Activated naive CD4-positive, alpha-beta T cell treated with anti-CD3 and anti-CD28 coated beads, Interleukin-2, amount 50 U/mL, for 72 hours (primary cell): Measurements from ENCODE around the gene STMP1. TPM values are rescaled to one million over a fixed set of nuclear protein-coding genes. Genes with fewer than 3 reads are reported as not detected.
"Not testable (repeated sequence)": the region's sequence is repeated elsewhere in the genome, so short reads cannot be mapped to it uniquely, and the experiment has no call there.

ENCODE experiments used
- ATAC-seq, 2 donors: fragments of 150-1000 bp; cut with Tn5 transposase; 2 replicates each; pipeline ENCODE4 v1.10.0; 2021; ENCODE audit warnings: mild to moderate bottlenecking in 2 of 2, moderate library complexity in 2 of 2
- DNase-seq, 2 donors: peaks; one replicate each; pipeline ENCODE4 v3.0.0; 2021 to 2022; ENCODE audit warnings: low spot score in 2 of 2
- H3K27ac Mint-ChIP-seq, 2 donors: one replicate each; pipeline ENCODE4 v1.8.0; 2022; ENCODE audit warnings: mild to moderate bottlenecking in 2 of 2, mixed read lengths in 2 of 2
- H3K36me3 Mint-ChIP-seq, 2 donors: one replicate each; pipeline ENCODE4 v1.8.0; 2022; ENCODE audit warnings: mixed read lengths in 2 of 2
- H3K9me3 Mint-ChIP-seq, 2 donors: one replicate each; pipeline ENCODE4 v1.8.0; 2022; ENCODE audit warnings: mixed read lengths in 2 of 2
- total RNA-seq, 2 donors: library from RNA; stranded (reverse); gene quantifications; one replicate each; pipeline ENCODE4 v1.2.3, GENCODE V29; 2022

The STMP1 gene
- total RNA-seq, 2 donors from 2014 or later = 16.6 to 17.0 TPM

- H3K9me3 Mint-ChIP-seq = no peaks in the 10 kb centered on the region
- DNase-seq = no peak
- H3K36me3 Mint-ChIP-seq = peaks cover 13 to 14% of the 10 kb centered on the region in 2 donors
- ATAC-seq = no peak
- no peak overlapping the region for H3K27ac Mint-ChIP-seq
Measured at GRCh38 chr7:135658564-135658963, 3.8 kb upstream of the STMP1 start.

GRCh38 chr7:135659159-135659846 is 3.0 kb upstream of the STMP1 start:
- Mint-ChIP-seq H3K36me3 (peaks cover 13 to 14% of the 10 kb centered on the region in 2 donors), H3K9me3 (no peaks in the 10 kb centered on the region), H3K27ac (no peak overlapping the region)
- no peak for ATAC-seq
- no peak for DNase-seq

- peaks cover 13 to 20% of the 10 kb centered on the region in 2 donors for H3K36me3 Mint-ChIP-seq
- ATAC-seq = peak; percentile 0 to 1
- no peak for DNase-seq
- peak overlapping the region; percentile 77 to 92 for H3K27ac Mint-ChIP-seq
- H3K9me3 Mint-ChIP-seq = no peaks in the 10 kb centered on the region
Measured at GRCh38 chr7:135661311-135662122, 797 bp upstream of the STMP1 start.

- no peak for DNase-seq
- Mint-ChIP-seq H3K9me3 (no peaks in the 10 kb centered on the region), H3K27ac (peak overlapping the region; percentile 77 to 92), H3K36me3 (peaks cover 13 to 23% of the 10 kb centered on the region in 2 donors)
- peak in 1 of 2 donors; percentile 20 for ATAC-seq
Measured at GRCh38 chr7:135662123-135662372, 266 bp upstream of the STMP1 start.

- H3K27ac Mint-ChIP-seq = peak overlapping the region; percentile 92 to 97
- DNase-seq (no peak), ATAC-seq (peak; percentile 30 to 77)
- peaks cover 19 to 38% of the 10 kb centered on the region in 2 donors for H3K36me3 Mint-ChIP-seq
- no peaks in the 10 kb centered on the region for H3K9me3 Mint-ChIP-seq
Measured at GRCh38 chr7:135664046-135664589, 1.8 kb downstream of the STMP1 start.

GRCh38 chr7:135665042-135665441 is 2.7 kb downstream of the STMP1 start:
- ATAC-seq (no peak), DNase-seq (no peak)
- Mint-ChIP-seq H3K27ac (no peak overlapping the region), H3K36me3 (peaks cover 19 to 38% of the 10 kb centered on the region in 2 donors), H3K9me3 (no peaks in the 10 kb centered on the region)

GRCh38 chr7:135666156-135666555 is 3.8 kb downstream of the STMP1 start:
- no peak for DNase-seq
- Mint-ChIP-seq H3K9me3 (no peaks in the 10 kb centered on the region), H3K36me3 (peaks cover 19 to 38% of the 10 kb centered on the region in 2 donors), H3K27ac (no peak overlapping the region)
- no peak for ATAC-seq

- Mint-ChIP-seq H3K9me3 (no peaks in the 10 kb centered on the region), H3K27ac (no peak overlapping the region), H3K36me3 (peaks cover 15 to 32% of the 10 kb centered on the region in 2 donors)
- DNase-seq (no peak), ATAC-seq (no peak)
Measured at GRCh38 chr7:135666846-135667245, 4.5 kb downstream of the STMP1 start.

GRCh38 chr7:135667626-135668025 is 5.3 kb downstream of the STMP1 start:
- peaks cover 9 to 28% of the 10 kb centered on the region in 2 donors for H3K36me3 Mint-ChIP-seq
- H3K9me3 Mint-ChIP-seq, DNase-seq, ATAC-seq, H3K27ac Mint-ChIP-seq: not testable (repeated sequence)

- peaks cover 6 to 24% of the 10 kb centered on the region in 2 donors for H3K36me3 Mint-ChIP-seq
- DNase-seq, H3K9me3 Mint-ChIP-seq, ATAC-seq, H3K27ac Mint-ChIP-seq: not testable (repeated sequence)
Measured at GRCh38 chr7:135668852-135669395, 6.6 kb downstream of the STMP1 start.

- no peak for DNase-seq
- Mint-ChIP-seq H3K27ac (no peak overlapping the region), H3K36me3 (peaks cover 6 to 24% of the 10 kb centered on the region in 2 donors), H3K9me3 (no peaks in the 10 kb centered on the region)
- ATAC-seq = no peak
Measured at GRCh38 chr7:135669774-135670173, 7.5 kb downstream of the STMP1 start.

GRCh38 chr7:135670179-135670578 is 7.9 kb downstream of the STMP1 start:
- ATAC-seq (no peak), DNase-seq (no peak)
- H3K36me3 Mint-ChIP-seq = peaks cover 6 to 24% of the 10 kb centered on the region in 2 donors
- H3K27ac Mint-ChIP-seq = no peak overlapping the region
- no peaks in the 10 kb centered on the region for H3K9me3 Mint-ChIP-seq

GRCh38 chr7:135672560-135673359 is 10.4 kb downstream of the STMP1 start:
- H3K36me3 Mint-ChIP-seq = peaks cover 6 to 11% of the 10 kb centered on the region in 2 donors
- no peak overlapping the region for H3K27ac Mint-ChIP-seq
- H3K9me3 Mint-ChIP-seq = no peaks in the 10 kb centered on the region
- ATAC-seq (peak in 1 of 2 donors; percentile 48), DNase-seq (no peak)

- DNase-seq (no peak), ATAC-seq (no peak)
- Mint-ChIP-seq H3K27ac (no peak overlapping the region), H3K9me3 (no peaks in the 10 kb centered on the region), H3K36me3 (peaks cover 6 to 7% of the 10 kb centered on the region in 2 donors)
Measured at GRCh38 chr7:135673360-135673706, 11.0 kb downstream of the STMP1 start.

GRCh38 chr7:135678612-135679575 is 16.6 kb downstream of the STMP1 start:
- ATAC-seq (no peak), DNase-seq (no peak)
- Mint-ChIP-seq H3K27ac (no peak overlapping the region), H3K36me3 (peaks cover 0 to 6% of the 10 kb centered on the region in 2 donors), H3K9me3 (no peaks in the 10 kb centered on the region)

- H3K27ac Mint-ChIP-seq = no peak overlapping the region
- peaks cover 0 to 6% of the 10 kb centered on the region in 2 donors for H3K36me3 Mint-ChIP-seq
- no peaks in the 10 kb centered on the region for H3K9me3 Mint-ChIP-seq
- ATAC-seq (no peak), DNase-seq (no peak)
Measured at GRCh38 chr7:135681762-135682161, 19.4 kb downstream of the STMP1 start.
